Duodenal mucosa (tissue), 2 donors: ENCODE data around the gene CENPB.
A peak's percentile ranks its signal among the peaks of the same experiment; 100 is the strongest.

Source experiments
- H3K27ac ChIP-seq: one replicate; pipeline ENCODE4 v1.7.0; 2013; ENCODE audit warnings: low read depth, low read length
- H3K27me3 ChIP-seq, 2 donors: one replicate each; pipeline ENCODE4 v1.7.0; 2013; ENCODE audit warnings: low read length in 2 of 2, control low read depth in 1 of 2; ENCODE audit not compliant: insufficient read depth in 2 of 2, control insufficient read depth in 1 of 2
- H3K36me3 ChIP-seq, 2 donors: one replicate each; pipeline ENCODE4 v1.7.0; 2013; ENCODE audit warnings: low read length in 2 of 2, control low read depth in 1 of 2; ENCODE audit not compliant: insufficient read depth in 2 of 2, control insufficient read depth in 1 of 2
- H3K4me1 ChIP-seq, 2 donors: one replicate each; pipeline ENCODE4 v1.7.0; 2013; ENCODE audit warnings: low read length in 2 of 2, control low read depth in 1 of 2; ENCODE audit not compliant: insufficient read depth in 2 of 2, control insufficient read depth in 1 of 2
- H3K4me3 ChIP-seq, 2 donors: one replicate each; pipeline ENCODE4 v1.7.0; 2013; ENCODE audit warnings: low read length in 2 of 2, low read depth in 1 of 2
- H3K9ac ChIP-seq, 2 donors: one replicate each; pipeline ENCODE4 v1.7.0; 2013; ENCODE audit warnings: low read length in 2 of 2, low read depth in 1 of 2
- H3K9me3 ChIP-seq, 2 donors: one replicate each; pipeline ENCODE4 v1.7.0; 2013; ENCODE audit warnings: low read length in 2 of 2, control low read depth in 1 of 2; ENCODE audit not compliant: control insufficient read depth in 1 of 2

Gene CENPB

DNA sequence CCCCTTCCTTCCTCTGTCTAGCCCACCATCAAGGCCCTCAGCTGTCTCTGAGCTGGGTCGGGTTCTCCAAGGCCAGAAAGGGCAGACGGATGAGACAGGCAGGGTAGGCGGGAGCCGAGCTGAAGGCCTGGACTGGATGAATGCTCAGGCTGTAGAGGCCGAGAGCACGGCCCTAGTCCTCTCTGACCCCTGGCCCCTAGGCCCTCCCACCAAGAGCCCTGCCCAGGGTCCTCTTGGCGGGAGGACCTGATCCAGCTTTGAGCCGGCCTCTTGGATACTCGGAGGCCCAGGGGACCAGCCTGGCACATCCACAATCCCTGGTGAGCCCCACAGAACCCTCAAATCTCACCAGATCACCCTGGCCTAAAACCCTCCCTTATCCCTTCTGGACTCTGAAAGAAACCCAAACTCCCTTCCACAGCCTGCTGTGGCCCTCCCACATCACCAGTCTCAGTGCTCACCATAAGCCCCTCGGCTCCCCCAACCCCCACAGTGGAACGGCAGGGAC, 27.2 kb downstream of the CENPB start:
- H3K9ac ChIP-seq: no peak overlapping the region
- no peak overlapping the region for H3K4me3 ChIP-seq
- H3K4me1 ChIP-seq: peaks cover 9 to 10% of the 10 kb centered on the region in 2 donors
- H3K27me3 ChIP-seq: no peaks in the 10 kb centered on the region
- H3K9me3 ChIP-seq: no peaks in the 10 kb centered on the region
- H3K27ac ChIP-seq: no peak overlapping the region
- peaks cover 7 to 26% of the 10 kb centered on the region in 2 donors for H3K36me3 ChIP-seq

DNA sequence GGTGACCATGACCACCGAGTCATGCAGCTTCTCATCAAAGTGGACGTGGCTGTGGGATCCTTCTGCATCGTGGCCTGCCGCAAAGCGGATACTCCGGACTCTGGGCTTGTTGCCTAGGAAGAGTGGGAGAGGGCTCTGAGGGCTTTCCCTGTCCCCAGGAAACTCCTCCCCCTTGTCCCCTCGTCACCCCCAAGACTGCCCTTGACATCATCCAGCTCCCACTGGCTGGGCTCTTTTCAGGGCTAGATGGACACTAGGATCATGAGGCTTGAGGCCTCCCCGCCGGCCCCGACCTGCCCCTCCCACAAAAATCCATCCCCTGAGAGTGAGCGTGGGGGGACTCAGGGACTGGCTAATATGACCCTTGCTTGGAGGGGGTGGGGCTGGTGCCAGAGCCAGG, 28.0 kb downstream of the CENPB start:
- no peak overlapping the region for H3K27ac ChIP-seq
- peaks cover 8 to 26% of the 10 kb centered on the region in 2 donors for H3K36me3 ChIP-seq

DNA sequence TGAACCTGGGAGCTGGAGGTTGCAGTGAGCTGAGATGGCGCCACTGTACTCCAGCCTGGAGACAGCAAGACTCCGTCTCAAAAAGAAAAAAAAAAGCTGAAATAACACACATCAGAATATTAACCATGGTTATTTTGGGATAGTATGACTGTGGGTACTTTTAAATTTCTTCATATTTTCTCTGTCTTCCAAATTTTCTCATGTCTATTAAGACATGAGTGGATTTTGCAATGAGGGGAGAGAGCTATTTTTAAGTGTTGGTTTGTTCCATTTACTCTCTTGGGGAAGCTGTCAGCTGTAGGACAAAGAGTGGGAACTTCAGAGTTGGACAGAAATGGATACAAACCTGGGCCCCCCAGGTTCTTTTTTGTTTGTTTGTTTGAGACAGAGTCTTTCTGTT, 29.3 kb downstream of the CENPB start:
- Histone ChIP-seq H3K4me3 (no peak overlapping the region), H3K27ac (no peak overlapping the region), H3K9me3 (no peaks in the 10 kb centered on the region), H3K9ac (no peak overlapping the region), H3K4me1 (peaks cover 6% of the 10 kb centered on the region in 2 donors), H3K36me3 (peaks cover 8 to 26% of the 10 kb centered on the region in 2 donors), H3K27me3 (no peaks in the 10 kb centered on the region)

More for the DNA sequence above, 28.0 kb downstream of the CENPB start:
- H3K9ac ChIP-seq: no peak overlapping the region
- H3K4me3 ChIP-seq: no peak overlapping the region
- H3K27me3 ChIP-seq: no peaks in the 10 kb centered on the region
- peaks cover under 1 to 2% of the 10 kb centered on the region in 2 donors for H3K4me1 ChIP-seq
- H3K9me3 ChIP-seq: no peaks in the 10 kb centered on the region

DNA sequence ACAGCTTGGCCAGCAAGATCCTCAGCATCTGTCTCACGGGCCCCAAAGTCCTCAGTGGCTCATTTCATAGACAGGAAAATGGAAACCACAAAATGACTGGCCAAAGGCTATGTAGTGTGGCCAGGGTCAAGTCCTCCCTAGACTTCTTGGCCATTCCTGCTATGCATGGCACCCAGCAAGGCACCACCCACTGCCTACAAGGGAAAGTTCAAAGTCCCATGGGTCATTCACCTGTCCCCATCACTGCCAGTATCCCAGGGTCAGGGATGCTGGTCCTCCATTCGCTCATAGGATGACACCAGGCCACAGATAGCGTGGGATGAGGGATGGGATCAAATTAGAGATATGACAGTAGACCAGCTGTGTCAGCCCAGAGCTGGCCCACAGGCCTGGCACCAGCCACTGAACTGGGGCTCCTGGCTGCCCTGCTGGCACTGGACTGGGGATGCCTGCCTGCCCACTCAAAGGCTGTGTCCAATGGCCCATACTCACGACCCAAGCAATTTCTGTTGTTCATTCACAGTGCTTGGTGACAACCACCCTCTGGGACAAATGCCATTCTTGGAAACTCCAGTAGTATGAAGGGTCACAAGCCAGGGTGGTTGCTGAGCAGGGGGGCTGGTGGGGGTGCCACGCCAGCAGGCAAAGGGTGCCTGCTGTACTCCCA, 30.6 kb downstream of the CENPB start:
- no peak overlapping the region for H3K9ac ChIP-seq
- peaks cover 8 to 22% of the 10 kb centered on the region in 2 donors for H3K36me3 ChIP-seq
- H3K27ac ChIP-seq: no peak overlapping the region
- no peaks in the 10 kb centered on the region for H3K27me3 ChIP-seq
- no peak overlapping the region for H3K4me3 ChIP-seq
- H3K4me1 ChIP-seq: peaks cover 7% of the 10 kb centered on the region in 2 donors
- H3K9me3 ChIP-seq: no peaks in the 10 kb centered on the region

DNA sequence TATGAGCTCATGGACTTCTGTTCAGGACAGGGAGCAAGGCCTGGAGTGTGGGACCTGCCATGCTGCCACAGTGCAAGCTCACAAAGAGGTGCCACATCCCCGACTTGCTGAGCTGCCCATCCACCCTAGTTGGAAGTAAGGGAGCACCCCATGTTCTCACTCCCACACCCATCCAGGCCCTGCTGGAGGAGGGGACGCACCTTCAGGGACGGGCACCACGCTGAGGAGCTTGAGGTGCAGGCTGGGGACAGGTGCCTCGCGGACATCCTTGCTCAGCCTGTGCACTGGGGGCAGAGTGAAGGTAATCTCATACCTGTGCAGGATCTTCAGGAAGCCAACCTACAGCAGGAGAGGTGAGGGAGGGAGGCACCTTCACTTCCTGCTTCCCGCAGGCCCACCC, 31.3 kb downstream of the CENPB start:
- H3K4me1 ChIP-seq: peaks cover 7% of the 10 kb centered on the region in 2 donors
- H3K9ac ChIP-seq: no peak overlapping the region
- no peak overlapping the region for H3K4me3 ChIP-seq
- H3K27me3 ChIP-seq: peaks cover 0 to 3% of the 10 kb centered on the region in 2 donors
- peaks cover 8 to 22% of the 10 kb centered on the region in 2 donors for H3K36me3 ChIP-seq
- no peaks in the 10 kb centered on the region for H3K9me3 ChIP-seq
- H3K27ac ChIP-seq: no peak overlapping the region

DNA sequence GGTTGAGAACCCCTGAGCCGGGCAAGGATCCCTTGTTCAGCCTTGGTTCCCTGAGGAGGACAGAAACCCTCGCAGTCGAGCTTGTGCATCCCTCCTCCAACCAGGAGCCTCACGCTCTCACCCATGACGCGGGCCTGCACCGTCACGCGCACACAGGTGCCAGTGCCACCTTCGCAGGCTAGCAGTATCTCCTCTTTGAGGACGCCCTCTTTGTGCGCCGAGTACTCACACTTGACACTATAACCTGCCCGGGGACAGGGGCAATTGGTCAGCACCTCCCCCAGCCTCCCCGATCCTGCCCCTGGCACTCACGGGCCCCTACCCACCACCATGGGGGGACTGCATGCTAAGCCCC, 32.3 kb downstream of the CENPB start:
- Histone ChIP-seq H3K36me3 (peaks cover 8 to 19% of the 10 kb centered on the region in 2 donors), H3K4me1 (peaks cover 10 to 16% of the 10 kb centered on the region in 2 donors), H3K27me3 (peaks cover 0 to 3% of the 10 kb centered on the region in 2 donors), H3K9me3 (no peaks in the 10 kb centered on the region), H3K27ac (no peak overlapping the region), H3K9ac (no peak overlapping the region), H3K4me3 (no peak overlapping the region)

DNA sequence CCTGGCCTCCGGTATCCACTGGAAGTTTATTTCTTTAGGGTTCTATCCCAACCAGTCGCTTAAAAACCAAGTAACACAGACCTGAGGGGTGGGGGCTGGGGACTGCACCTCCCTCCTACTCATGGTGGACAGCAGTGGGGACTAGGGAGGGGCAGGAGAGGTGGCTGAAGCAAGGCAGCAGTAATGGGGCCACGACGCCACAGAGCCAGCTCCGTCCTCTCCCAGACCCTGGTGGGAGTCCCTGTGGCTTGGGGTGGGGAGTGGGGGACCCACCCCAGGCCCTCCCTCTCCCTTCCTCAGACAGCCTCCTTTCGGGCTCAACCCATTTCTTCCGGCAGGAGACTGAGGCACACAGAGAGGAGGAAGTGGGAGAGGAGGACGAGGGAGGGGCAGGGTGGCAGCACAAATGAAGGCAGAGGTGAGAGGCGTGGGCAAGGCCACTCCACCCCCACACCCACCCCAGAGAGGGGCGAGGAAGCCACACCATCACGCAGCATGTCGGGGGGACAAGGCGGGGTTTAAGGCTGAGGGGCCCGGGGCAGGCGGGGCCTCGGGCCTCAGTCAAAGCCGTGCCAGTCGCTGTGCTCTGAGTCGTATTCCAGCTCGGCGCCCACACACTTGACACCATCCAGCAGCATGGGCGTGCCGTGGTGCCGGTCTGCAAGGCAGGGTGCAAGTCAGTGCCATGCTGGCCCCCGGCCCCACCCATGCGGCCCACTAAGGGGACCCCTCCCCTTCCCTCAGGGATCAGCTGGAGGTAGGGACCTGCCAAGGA, 32.9 kb downstream of the CENPB start:
- peaks cover 8 to 14% of the 10 kb centered on the region in 2 donors for H3K36me3 ChIP-seq
- H3K9me3 ChIP-seq: no peaks in the 10 kb centered on the region
- H3K9ac ChIP-seq: no peak overlapping the region
- H3K4me1 ChIP-seq: peaks cover 12 to 21% of the 10 kb centered on the region in 2 donors
- H3K4me3 ChIP-seq: no peak overlapping the region
- peaks cover 0 to 3% of the 10 kb centered on the region in 2 donors for H3K27me3 ChIP-seq
- no peak overlapping the region for H3K27ac ChIP-seq

DNA sequence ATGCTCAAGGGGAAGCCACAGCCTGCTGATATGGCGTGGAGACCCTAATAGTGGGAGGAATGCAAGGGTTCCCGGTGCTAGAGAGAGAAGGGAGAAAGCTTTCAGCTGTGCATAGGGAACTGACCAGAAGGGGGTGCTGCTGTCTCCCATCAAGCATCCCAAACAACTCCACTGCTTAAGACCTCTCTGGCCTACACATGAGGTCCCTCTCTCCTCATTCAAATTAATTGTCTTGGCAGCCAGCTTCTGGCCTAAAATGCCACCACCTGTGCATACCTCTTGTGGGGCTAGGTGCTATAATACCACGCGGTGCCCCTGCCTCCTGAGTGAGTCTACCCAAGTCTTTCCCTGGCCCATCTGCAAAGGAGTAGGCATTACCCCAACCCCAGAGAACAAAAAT, 33.4 kb downstream of the CENPB start:
- Histone ChIP-seq H3K9me3 (no peaks in the 10 kb centered on the region), H3K27me3 (peaks cover 0 to 3% of the 10 kb centered on the region in 2 donors), H3K4me1 (peaks cover 18 to 27% of the 10 kb centered on the region in 2 donors), H3K36me3 (peaks cover 6 to 8% of the 10 kb centered on the region in 2 donors), H3K27ac (no peak overlapping the region), H3K4me3 (no peak overlapping the region), H3K9ac (no peak overlapping the region)

DNA sequence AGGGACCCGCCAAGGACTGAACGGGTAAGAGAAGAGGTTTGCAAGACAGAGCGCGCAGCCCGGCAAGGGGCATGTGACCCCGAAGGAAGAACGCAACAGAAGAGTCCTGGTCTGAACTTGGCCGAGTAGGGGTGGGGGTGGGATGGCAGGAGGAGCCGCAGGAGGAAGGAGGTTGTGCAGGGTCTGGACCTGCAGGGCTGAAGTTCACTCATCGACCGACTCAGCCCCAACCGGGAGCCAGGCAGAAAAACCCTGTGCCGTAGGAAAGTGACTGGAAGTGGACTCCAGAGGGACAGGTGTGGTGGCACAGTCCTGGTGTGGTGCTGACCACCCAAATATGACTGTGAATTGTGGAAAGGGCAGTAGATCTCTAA, 34.2 kb downstream of the CENPB start:
- Histone ChIP-seq H3K27ac (no peak overlapping the region), H3K36me3 (peaks cover 4 to 6% of the 10 kb centered on the region in 2 donors), H3K9me3 (no peaks in the 10 kb centered on the region), H3K9ac (peak overlapping the region in 1 of 2 donors; percentile 2), H3K4me1 (peaks cover 25 to 33% of the 10 kb centered on the region in 2 donors), H3K27me3 (peaks cover 0 to 3% of the 10 kb centered on the region in 2 donors), H3K4me3 (peak overlapping the region; percentile 46 to 58)
